Subcutaneous adipose tissue (tissue), 4 donors: ENCODE measurements around the gene ZDHHC16. TPM values are rescaled to one million over a fixed set of nuclear protein-coding genes. Genes with fewer than 3 reads are reported as not detected.

Source experiments
- CTCF ChIP-seq: fragments of 450-650 bp; IDR thresholded peaks from one replicate; pipeline ENCODE4 v1.5.1; 2016; ENCODE audit warnings: low read depth, mild to moderate bottlenecking, control low read depth, antibody characterized with exemption, moderate library complexity
- total RNA-seq, 4 donors: library from RNA; depleted of rRNA; stranded (reverse); fragments of >200 nt; gene quantifications; one replicate each; pipeline ENCODE4 v1.1.0, GENCODE V29; 2016

Gene ZDHHC16
- total RNA-seq, 4 donors from 2014 or later, result 18.1 to 22.0 (median 19.7) TPM

DNA sequence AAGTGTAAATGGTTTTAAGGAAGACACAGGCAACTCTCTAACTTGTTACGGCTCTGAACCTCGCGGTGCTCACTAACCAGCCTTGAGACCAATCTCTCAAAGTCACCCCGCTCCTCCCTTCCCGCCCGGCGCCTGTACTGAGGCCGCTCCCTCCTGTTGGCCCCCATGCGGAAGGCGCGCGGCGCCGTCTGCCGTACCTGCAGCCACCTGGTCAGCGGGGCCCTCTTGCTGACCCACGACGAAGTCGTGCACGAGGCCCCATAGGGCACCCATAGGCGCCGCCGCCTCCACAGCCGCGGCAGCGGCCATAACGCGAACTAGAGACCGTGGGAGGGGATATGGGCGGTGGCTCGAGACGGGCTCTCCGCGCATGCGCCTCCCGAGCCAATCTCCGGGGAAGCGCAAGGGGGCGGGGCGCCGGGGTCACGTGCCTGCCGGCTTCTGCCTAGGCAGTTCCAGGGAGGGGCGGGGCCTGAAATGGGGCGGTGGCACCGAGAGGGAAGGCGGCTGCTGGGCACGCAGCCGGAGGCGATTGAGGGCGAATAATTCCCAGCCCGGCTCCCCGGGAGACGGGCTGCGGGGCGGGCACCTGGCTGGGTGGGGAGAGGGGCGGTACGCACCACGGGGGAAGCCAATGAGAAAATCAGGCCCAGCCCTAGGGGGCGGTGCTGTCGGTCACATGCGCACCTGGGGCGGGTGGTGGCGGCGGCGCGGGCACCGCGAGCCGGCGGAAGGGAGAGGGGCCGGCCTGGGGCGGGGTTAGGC is 52.3 kb downstream of the ZDHHC16 start, which contains the start of gene MMS19:
MMS19 (minus strand) TSS at position 347 of the 765 bp plus-strand sequence; CDS start at position 309, 38 bp downstream.
- no peak for TF ChIP-seq CTCF

- no peak for TF ChIP-seq CTCF
Measured at GRCh38 chr10:97498841-97499560, 53.0 kb downstream of the ZDHHC16 start, which contains the start of gene UBTD1. Gene UBTD1 (plus strand): TSS chr10:97498924. CDS start chr10:97499204, 280 bp downstream.

DNA sequence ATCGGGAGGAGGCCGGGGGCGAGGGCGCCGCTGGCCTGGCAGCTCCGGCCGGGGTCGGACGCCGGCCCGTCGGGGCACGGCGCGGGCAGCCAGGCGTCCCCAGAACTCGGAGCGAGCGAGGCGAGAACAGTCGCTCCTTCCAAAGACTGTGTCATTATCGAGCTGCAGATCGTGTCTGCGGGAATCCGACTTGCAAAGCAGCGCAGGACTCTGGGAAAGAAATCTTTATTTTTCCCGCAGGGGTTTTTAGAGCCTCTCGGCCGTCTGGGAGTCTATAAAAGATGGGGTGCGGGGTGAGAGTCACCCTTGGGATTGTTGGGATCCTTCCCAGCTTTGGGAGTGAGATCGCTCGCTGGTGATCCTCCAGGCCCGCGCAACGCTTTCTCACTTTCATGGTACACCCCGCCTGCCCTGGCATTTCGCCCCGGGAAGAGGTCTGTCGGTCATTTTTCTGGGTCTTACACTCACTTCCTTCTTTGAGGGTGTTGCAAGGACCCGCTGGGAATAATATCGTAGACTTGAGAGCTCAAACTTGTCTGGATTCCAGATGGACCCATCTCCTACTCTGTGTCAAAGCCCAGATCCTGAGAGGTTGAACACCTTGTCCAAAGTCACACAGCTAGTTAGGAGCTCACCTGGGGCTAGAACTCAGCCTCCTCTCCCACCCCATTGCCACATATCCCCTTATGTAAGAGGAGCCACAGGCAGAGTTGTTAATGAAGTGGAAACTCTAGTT is 53.8 kb downstream of the ZDHHC16 start:
- no peak for TF ChIP-seq CTCF

DNA sequence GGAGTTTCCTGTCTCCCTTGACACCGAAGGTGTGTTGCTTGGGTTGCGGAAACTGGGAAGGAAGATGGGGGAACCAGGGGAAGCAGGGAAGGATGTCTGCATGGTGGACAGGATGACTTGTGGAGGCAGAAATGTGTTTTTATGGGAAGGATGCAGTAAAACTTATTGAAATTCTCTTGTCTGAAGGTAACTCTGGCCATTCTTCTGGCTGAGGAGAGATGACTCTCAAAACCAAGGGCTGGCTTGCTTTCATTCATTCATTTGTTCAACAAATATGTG is 54.3 kb downstream of the ZDHHC16 start:
- TF ChIP-seq CTCF, result no peak

DNA sequence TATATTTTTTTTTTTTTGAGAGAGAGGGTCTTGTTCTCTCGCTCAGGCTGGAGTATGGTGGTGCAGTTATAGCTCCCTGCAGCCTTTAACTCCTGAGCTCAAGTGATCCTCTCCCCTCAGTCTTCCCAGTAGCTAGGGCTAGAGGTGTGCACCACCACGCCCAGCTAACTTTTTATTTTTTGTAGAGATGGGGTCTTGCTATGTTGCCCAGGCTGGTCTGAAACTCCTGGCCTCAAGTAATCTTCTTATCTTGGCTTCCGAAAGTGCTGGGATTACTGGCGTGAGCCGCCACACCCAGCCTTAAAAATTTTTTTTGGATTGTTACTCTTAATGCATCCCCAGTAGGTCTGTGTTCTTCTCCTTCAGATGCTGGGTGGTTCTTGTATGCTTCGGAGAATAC is 56.9 kb downstream of the ZDHHC16 start:
- no peak for TF ChIP-seq CTCF

GRCh38 chr10:97503406-97503805 is 57.4 kb downstream of the ZDHHC16 start:
- no peak for TF ChIP-seq CTCF

- TF ChIP-seq CTCF, result no peak
Measured at GRCh38 chr10:97505152-97505551, 59.2 kb downstream of the ZDHHC16 start.
